Stimulated activated CD4-positive, alpha-beta T cell treated with anti-CD3 and anti-CD28 coated beads, TNF-alpha, amount 100 ng/mL, for 1 hour (primary cell): ENCODE data around the gene SHF.
"Not testable (repeated sequence)": the region's sequence is repeated elsewhere in the genome, so short reads cannot be mapped to it uniquely, and the experiment has no call there.

Source experiments
- DNase-seq, 3 donors: peaks; one replicate each; pipeline ENCODE4 v3.0.0-alpha.2; 2020; ENCODE audit warnings: low read depth in 3 of 3, low spot score in 1 of 3

SHF gene

GRCh38 chr15:45148076-45149059, 39.4 kb downstream of the SHF start:
- DNase-seq: no peak

GRCh38 chr15:45147606-45148005, 40.2 kb downstream of the SHF start:
- DNase-seq: no peak

- no peak for DNase-seq
Observed at GRCh38 chr15:45146405-45146804, 41.4 kb downstream of the SHF start.

DNA sequence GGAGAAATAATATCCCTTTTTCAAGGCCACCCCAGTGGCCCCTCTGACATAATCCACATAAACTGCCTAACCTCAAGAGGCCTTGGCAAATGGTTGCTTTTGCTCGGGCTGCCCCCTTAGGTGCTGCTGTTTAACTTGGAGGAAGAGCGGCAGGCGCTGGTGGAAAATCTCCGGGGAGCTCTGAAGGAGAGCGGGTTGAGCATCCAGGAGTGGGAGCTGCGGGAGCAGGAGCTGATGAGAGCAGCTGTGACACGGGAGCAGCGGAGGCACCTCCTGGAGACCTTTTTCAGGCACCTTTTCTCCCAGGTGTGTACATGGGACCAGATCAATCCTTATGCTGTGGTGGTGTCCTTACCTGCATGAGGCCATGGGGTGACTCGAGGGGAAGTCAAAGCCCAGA, 43.0 kb downstream of the SHF start:
- DNase-seq: no peak

GRCh38 chr15:45143946-45144345, 43.8 kb downstream of the SHF start:
- no peak for DNase-seq

- DNase-seq: no peak
Observed at GRCh38 chr15:45143056-45143455, 44.7 kb downstream of the SHF start.

- DNase-seq: no peak
Observed at GRCh38 chr15:45141386-45141785, 46.4 kb downstream of the SHF start.

GRCh38 chr15:45140557-45141250, 47.1 kb downstream of the SHF start:
- no peak for DNase-seq

DNA sequence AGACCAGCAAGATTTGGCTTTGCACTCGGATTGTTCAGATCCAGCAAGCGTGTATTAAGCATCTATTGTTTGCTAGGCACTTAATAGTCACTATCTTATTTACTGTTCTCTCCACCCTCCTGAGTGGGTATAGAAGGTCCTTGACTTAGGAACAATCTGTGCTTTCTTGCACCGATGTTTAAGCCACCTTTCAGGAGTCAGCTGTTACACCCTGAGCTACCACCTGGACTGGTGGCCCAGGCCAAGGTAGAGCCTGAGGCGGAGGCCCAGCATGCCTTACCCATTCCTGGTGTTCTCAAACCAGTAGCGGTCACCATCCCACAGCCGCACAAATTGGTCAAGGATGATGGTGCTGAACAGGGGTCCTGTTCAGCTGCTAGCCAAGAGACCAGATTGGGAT, 48.0 kb downstream of the SHF start:
- no peak for DNase-seq

DNA sequence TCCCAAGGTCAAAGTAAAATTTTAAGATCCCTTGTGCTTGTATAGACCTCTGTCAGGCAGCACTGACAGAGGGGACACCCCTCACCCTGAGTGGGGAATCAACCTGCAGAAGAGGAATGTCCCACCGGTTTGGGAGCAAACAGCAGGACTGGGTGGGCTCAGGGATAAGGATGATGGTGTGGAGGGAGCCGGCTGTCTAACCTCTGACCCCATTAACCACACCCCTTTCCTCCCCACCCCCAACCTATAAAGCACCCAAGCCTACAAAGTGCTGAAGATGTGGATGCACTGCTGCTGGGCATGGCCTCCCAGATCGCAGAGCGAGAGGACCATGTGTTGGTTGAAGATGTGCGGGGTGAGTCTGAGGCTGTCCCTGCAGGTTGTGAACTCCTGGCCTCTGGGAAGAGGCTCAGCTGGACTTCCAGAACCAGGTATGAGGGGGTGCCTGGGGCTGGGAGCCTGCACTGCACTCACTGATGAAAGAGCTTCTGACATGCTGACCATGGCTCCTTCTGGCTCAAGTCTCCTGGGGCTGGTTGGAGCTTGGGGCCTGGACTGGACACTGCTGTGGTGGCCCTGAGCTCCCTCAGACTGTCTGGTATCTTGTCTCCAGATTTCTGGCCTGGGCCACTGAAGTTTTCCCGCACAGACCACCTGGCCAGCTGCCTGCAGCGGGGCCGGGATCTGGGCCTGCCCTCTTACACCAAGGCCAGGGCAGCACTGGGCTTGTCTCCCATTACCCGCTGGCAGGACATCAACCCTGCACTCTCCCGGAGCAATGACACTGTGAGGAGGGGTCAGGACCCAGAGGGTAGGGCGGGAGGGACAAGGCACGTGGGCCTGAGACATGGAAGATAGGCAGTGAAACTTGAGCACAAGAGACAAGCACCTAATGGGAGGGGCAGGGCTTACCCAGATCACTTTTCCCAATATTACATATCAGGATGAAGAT, 48.7 kb downstream of the SHF start:
- no peak for DNase-seq

- no peak for DNase-seq
Observed at GRCh38 chr15:45137703-45138102, 50.1 kb downstream of the SHF start.

- DNase-seq: no peak
Observed at GRCh38 chr15:45136378-45136764, 51.4 kb downstream of the SHF start.

DNA sequence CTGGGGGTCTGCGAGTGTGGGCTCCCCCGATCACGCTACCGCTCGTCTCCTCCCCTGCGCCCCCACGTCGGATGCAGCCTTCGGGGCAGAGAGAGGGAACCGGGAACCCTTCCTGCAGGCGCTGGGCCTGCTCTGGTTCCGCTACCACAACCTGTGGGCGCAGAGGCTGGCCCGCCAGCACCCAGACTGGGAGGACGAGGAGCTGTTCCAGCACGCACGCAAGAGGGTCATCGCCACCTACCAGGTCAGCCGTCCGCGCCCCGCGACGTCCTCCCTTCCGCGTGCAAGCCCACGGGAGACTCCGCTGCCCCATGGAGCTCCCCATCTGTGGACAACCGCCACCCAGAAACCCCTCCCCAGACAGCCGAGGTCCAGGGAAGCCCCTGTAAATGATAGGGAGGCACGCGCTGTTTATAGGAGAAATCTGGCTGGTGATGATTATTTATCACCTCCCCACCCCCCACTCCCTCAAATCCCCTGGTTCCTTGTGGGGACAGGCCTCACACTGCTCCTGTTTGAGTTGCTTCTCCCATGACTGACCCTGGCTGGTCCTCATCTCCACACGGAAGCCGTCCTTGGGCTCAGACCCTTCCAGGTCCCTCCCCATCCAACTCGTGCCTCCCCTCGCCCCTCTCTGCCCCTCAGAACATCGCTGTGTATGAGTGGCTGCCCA, 51.9 kb downstream of the SHF start:
- not testable (repeated sequence) for DNase-seq

- no peak for DNase-seq
Observed at GRCh38 chr15:45134682-45135604, 52.8 kb downstream of the SHF start.

DNA sequence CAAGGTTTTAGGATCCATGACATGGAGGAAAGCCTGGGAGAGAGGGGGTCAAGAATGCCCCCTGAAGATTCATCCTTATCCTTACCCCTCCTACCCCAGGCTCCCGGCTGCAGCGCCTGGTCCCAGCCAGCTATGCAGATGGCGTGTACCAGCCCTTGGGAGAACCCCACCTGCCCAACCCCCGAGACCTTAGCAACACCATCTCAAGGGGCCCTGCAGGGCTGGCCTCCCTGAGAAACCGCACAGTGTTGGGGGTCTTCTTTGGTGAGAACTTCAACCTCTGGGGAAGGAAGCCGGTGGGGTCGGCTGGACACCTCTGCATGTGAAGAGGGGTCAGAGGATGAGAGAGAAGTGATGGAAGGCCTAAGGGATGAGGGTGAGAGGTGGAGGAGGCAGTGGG, 53.7 kb downstream of the SHF start:
- no peak for DNase-seq

- DNase-seq: no peak
Observed at GRCh38 chr15:45133561-45133920, 54.2 kb downstream of the SHF start.

DNA sequence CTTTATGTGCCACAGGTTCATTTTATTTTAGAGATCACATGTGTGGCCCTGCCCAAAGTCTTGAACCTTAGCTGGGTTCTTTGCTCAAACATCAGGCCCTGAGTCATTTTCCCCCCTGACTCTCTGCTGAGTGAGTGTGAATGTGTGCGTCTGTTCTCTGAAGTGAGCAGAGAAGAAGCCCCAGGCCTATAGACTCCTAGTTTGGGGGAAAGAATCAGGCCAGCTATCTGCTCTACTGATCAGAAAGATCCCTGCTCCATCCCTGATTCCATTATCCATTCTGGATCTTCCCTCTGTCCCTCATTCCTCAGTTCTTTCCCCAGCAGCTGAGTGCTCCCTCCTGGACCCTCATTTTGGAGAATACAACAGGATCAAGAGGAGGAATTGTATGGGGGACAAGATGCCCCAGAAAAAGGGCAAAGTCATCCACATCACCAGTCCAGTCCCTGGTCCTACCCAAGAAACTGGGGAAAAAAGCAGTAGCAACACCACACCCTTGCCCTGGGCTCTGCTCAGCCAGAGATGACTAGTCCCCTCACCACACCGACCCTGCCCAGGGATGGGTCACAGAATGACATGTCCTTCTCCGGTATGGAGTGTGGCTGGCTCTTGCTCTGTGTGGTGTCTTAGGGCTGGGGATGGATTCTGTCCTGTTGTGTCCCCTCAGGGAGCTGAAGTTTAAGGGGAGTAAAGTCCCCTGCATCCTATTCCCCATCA, 54.8 kb downstream of the SHF start:
- no peak for DNase-seq

DNA sequence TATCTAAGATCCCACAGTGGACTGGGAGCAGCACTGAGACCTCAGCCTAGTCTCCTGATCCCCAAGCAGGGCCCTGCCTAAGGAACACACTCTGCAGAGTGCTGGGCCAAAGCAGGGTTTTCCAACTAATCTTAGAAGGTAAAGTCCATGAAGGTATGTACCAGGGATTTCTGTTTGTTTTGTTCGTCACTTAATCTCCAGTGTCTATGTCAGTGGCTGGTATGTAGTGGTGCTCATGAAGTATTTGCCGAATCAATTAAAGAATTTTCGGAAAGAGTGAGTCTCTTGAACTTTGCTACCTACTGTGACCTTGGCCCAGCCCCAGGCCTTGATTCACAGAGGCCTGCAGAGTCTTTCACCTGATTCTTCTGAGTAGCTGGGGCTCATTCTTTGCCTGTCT, 56.3 kb downstream of the SHF start:
- no peak for DNase-seq
